ENCODE results near the gene NDUFS7.

NDUFS7 gene

DNA sequence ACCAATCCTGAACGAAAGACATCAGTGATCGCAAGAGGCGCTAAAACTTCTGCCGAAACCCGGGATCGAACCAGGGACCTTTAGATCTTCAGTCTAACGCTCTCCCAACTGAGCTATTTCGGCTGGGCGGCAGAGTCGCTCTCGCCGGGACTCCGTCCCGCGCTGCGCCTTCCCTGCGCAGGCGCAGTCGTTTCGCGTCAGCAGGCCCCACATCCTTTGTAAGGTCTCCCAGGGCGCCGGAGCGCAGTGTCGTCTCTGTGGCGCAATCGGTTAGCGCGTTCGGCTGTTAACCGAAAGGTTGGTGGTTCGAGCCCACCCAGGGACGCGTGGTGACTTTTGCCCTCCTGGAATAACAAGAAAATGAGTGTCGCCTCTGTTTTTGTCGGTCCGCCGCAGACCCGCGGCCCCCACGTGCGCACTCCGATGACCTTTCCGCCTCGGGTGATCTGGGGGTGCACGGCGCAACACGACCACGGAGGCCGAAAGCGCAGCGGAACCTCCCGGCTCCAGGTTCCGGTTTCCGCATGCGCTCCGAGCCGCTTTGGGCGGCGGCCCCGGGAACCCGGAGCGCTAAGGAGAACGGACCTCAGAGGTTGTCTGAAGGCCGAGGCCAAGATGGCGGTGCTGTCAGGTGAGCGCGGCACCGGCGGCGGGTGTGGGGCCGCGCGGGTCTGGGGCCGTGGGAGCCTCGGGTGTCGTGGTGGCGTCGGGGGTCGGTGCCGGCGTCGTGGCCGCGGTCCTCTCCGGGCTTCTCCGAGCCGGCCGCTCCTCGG, at the start of gene NDUFS7:
TSS of gene NDUFS7 (plus strand) at position 596 of the 773 bp plus-strand sequence. CDS start at position 616, 20 bp downstream.
- FAIRE-seq, result no peak

DNA sequence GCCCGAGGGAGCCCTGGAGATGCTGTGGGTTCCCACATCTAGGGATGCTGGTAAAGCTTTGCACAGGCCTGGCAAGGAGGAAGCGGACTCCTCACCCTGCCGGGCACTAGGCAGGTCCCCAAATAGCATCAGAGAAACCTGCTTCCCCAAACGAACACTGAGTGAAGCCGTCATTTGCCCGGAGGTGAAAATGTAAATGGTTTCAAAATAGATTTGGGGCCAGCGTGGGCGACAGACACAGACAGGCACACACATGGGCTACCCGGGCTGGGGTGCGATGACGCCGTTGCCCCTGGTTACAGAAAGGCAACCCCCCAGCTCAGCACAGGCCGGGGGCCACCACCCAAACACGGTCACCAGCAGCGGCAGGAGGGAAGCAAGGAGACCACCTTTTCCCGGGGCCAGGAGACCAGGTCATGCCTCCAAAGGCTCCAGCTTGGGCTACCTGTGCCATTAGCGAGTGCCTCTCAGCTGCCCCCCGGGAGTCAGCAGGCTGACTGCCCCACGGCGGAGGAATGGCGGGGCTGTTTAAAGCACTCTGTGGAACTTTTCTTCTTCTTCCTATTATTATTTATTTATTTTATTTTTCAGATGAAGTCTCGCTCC, 47.5 kb upstream of the NDUFS7 start:
- no peak for FAIRE-seq

DNA sequence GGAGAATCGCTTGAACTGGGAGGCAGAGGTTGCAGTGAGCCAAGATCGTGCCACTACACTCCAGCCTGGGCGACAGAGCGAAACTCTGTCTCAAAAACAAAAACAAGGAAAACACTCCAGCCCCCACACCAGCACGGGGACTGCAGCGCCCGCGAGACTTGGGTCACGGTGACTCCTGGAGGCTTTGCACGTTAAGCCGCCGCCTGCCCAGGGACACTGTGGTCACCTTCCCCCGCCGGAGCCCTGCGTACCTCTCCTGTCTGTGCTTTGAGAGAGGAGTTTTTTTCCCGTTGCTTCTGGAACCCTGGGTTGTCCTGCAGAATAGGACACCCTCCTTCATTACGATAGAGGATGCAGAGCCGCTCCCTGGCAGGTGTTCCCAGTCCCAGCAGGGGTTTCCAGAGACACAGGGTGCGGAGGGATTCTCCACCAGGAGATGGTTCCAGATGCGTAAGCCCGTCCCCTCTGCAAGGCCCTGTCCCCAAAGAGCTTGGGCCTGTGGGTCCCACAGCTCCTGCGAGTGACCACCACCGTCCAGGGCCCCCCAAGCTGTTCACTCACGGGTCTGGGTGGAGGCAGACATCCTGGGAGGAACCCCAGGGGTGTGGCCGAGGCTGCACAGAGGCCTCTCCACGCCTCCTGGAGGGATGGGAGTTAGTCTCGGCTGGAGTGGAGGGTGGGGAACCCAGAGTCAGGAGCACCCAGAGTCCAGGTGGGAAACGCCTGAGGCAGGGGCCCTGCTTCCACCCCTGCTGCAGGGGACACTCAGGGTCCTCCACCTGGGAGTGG, 42.8 kb upstream of the NDUFS7 start:
- FAIRE-seq, result no peak

DNA sequence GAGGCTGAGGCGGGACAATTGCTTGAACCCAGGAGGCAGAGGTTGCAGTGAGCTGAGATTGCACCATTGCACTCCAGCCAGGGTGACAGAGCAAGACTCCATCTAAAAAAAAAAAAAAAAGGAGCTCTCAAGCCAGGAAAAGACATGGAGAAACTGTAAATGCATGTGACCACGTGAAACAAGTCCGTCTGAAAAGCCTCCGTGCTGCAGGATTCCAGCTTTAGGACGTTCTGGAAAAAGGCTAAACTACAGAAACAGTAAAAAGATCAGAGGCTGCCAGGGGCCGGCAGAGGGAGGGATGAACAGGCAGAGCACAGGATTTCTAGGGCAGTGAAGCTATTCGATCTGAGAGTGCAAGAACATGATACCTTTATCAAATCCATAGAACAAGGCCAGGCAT, 40.7 kb upstream of the NDUFS7 start:
- no peak for FAIRE-seq

DNA sequence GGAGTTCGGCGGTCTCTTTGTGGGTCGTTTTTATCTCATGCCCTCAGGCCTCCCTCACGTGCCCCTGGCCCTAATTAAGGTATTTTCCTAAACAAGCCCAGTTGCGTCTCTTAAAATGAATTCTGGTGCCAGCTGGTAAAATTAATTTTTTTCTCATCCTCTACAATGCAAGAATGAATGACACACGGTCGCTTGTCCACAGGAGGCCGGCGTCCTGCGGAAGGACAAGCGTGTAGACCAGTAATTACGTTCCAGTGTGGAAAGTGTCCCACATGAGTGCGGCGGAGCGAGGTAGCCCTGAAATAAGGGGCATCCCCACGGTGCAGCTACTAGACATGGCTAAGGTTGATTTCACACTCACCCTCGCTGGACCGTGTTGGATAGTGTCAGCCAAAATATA, 34.5 kb upstream of the NDUFS7 start:
- no peak for FAIRE-seq

DNA sequence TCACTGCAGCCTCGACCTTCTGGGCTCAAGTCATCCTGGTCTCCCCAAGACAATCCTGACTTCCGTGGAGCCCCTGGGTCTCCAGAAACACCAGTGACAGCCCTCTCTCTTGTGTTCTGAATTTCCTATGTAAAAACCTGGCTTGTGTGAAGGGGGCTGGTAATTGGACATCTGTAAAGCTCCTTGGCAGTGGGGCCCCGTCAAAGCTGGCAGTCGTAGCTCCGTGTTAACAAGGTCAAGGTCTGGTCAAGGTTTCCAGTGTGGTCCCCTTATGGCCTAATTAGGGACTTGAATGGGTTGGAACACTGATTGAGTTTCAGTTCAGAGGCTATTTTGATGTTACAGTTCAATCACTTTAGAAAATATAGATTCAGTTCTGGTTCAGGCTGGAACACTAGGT, 32.8 kb upstream of the NDUFS7 start:
- no peak for FAIRE-seq

DNA sequence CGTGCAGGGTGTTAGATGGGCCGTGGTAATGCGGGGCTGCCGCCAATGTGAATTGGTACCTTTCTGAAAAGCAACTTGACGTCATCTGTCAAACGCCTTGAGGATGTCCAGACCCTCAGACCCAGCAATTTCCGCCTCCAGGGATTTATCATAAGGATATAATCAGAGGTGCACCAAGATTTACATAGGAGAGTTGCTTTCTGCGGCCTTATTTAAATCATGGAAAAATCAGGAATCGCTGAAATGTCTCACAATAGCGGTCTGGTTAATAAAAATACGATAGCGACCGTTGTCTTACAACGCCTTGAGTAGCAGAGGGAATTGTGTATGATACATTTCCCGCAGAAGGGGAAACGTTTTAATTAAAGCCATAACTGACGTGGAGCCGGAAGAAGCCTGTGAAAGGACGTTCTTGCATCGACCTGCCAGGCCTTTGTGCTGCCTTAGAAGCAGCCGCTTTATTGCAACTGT, 32.3 kb upstream of the NDUFS7 start:
- FAIRE-seq, result no peak

DNA sequence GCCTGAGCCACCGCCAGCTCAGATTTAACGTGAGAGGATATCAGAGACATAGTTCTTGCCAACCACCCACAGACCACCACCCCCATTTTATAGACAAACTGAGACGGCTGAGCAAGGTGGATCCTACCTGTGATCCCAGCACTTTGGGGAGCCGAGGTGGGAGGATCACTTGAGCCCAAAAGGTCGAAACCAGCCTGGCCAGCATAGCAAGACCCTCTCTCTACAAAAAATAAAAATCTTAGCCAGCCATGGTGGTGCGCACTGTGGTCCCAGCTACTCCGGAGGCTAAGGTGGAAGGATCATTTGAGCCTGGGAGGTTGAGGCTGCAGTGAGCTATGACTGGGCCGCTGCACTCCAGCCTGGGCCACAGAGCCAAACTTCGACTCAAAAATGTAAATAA, 30.6 kb upstream of the NDUFS7 start:
- FAIRE-seq, result no peak

DNA sequence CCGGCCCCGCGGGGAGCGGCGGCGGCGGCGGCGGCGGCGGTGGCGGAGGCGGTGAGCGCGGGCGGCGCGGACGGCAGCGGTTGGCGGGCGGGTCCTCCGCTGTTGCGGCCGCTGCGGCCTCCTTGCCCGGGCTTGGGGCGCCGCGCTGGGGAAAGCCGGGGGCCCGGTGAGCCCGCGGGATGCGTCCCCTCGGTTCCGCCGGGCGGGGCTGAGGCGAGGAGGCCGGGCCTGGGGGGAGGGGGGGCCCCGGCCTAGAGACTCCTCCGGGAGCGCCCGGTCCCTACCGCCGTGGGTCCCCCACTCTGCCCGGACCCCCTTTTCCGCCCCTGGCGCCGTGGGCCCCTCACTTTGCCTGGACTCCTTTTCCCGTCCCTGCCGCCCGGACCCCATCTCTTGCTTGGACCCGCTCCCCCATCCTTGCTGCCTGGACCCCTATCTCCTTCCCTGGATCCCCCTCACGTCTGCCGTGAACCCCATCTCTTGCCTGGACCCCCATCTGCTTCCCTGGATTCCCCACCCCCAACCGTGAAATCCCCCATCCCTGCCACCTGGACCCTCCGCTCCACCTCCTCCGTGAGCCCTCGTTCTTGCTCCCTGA, 28.6 kb upstream of the NDUFS7 start:
- no peak for FAIRE-seq

DNA sequence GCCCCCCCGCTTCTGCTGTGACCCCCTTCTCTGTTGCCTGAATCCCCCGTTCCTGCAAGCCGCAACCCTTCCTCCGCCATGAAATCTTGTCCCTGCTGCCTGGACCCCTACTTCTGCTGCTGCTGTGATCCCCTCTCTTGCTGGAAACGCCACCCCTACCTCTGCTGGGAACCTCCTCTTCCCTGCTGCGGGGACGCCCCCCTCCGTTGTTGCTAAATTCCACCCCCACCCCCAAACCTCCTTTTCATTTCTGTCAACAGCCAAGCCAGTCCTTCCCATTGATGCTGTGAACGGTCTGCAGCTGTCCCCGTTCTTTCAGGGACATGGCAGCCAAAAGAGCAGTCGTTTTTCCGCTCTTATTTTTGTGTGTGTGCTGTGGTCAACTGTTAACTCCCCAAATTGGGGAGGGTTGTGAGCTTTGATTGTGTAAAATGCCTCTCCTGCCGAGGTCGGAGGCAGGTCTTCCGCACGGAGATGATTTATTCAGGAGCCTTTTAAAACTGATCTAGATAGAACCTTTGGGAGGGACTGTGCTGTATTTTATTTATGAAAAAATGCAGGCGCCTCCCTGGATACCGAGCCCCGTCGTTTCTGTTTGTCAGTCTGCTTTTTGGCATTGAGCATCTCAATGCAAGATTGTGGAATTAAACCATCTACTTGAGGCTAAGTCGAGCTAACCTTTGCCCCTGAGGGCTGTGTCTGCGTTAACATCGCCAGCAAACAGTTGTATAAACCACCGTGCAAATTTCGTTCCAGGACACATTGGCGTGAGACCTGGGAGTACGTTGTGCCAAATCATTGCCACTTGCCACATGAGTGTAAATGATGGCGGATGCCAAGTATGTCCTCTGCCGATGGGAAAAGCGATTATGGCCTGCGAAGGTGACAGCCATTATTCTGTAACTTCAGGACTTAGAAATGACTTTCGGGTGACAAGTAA, 27.9 kb upstream of the NDUFS7 start:
- FAIRE-seq, result no peak

DNA sequence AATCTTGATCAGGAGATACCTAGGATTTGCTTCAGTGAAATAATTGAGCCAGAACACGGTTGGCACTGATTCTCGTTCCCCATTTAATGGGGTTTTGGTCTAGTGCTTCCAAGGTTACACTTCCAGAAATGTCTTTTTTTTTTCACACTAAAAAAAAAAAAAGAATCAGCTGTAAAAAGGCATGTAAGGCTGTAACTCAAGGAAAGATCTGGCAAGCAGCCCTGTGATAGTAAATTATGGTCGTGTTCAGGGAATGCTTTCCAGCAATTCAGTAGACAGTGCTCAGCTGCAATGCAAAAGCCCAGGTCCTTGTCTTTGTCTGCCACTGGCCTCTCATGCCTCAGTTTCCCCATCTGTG, 27.2 kb upstream of the NDUFS7 start:
- FAIRE-seq, result no peak

DNA sequence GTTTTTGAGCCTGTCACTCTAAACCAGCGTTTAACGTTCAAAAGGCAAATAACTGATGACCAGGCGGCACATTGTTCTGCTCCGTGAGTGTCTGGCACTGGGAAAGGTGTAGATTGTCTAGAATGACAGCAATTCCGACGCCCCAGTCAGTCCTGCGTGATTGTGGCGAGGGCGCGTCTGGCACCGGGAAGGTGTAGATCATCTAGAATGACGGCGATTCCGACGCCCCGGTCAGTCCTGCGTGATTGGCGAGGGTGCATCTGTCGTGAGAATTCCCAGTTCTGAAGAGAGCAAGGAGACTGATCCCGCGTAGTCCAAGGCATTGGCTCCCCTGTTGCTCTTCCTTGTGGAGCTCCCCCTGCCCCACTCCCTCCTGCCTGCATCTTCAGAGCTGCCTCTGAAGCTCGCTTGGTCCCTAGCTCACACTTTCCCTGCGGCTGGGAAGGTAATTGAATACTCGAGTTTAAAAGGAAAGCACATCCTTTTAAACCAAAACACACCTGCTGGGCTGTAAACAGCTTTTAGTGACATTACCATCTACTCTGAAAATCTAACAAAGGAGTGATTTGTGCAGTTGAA, 26.1 kb upstream of the NDUFS7 start:
- no peak for FAIRE-seq

DNA sequence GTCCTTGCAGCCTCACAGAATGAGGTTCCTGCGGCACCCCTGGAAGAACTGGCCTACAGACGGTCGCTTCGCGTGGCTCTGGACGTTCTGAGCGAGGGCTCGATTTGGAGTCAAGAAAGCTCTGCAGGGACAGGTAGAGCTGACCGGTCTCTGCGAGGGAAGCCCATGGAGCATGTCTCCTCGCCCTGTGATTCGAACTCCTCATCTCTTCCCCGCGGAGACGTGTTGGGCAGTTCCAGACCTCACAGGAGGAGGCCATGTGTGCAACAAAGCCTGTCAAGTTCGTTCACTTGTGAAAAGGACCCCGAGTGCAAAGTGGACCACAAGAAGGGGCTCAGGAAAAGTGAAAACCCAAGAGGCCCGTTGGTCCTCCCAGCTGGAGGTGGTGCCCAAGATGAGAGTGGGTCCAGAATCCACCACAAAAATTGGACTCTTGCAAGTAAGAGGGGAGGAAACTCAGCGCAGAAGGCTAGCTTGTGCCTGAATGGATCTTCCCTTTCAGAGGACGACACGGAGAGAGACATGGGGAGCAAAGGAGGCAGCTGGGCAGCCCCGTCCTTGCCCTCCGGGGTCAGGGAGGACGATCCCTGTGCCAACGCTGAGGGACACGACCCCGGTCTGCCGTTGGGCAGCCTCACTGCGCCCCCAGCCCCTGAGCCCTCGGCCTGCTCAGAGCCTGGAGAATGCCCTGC, 23.4 kb upstream of the NDUFS7 start:
- FAIRE-seq, result no peak

DNA sequence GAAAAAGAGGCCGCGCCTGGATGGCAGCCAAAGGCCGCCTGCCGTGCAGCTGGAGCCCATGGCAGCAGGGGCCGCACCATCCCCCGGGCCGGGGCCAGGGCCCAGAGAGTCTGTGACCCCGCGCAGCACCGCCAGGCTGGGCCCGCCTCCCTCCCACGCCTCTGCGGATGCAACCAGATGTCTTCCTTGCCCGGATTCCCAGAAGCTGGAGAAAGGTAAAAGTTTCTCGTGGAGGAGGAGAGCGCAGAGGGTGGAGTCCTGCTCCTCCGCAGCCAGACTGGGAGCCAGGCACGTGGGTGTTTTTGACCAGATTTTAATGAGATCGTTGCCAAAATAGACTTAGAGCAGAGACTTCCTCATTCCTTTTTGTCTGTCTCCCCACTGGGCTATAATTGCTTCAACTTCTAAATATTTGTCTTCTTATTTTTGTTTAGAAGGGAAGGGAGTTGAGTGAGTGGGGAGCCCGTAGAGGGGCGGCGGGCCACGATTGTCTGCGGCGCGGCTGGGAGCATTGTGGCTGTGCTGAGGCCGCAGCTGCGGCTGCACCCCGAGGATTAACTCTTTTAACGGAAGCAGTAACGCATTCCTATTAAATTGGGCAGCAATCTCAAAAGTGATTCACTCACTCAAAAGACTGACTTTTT, 22.8 kb upstream of the NDUFS7 start:
- no peak for FAIRE-seq

DNA sequence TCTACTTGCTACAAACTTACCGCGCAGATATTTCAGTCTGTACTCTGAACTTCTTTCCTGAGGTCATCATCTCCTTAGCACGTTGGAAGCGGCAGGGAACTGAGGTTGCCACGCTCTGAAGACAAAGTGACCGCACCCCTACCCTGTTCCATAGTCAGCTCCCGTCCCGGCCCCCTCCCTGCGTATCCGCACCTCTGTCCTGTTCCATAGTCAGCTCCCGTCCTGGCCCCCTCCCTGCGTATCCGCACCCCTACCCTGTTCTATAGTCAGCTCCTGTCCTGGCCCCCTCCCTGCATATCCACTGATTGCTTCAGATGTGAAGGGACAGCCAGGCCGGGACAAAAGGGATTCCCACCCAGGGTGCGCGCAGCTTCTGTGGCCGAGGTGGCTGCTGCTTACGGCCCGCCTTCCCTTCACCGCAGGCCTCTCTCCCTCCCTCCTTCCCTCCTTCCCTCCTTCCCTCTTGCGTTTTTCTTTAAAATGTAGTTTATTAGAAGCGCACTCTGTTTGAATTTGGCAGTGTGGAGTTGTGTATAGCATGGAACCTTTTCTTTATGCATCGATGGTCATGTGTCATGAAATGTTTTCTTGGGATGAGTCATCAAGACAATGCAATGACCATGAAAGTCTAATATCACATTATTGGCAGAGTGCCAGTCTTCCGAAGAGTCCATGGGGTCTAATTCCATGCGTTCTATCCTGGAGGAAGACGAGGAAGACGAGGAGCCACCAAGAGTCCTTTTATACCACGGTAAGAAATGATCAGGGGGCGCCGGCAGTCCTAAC, 21.9 kb upstream of the NDUFS7 start:
- no peak for FAIRE-seq

DNA sequence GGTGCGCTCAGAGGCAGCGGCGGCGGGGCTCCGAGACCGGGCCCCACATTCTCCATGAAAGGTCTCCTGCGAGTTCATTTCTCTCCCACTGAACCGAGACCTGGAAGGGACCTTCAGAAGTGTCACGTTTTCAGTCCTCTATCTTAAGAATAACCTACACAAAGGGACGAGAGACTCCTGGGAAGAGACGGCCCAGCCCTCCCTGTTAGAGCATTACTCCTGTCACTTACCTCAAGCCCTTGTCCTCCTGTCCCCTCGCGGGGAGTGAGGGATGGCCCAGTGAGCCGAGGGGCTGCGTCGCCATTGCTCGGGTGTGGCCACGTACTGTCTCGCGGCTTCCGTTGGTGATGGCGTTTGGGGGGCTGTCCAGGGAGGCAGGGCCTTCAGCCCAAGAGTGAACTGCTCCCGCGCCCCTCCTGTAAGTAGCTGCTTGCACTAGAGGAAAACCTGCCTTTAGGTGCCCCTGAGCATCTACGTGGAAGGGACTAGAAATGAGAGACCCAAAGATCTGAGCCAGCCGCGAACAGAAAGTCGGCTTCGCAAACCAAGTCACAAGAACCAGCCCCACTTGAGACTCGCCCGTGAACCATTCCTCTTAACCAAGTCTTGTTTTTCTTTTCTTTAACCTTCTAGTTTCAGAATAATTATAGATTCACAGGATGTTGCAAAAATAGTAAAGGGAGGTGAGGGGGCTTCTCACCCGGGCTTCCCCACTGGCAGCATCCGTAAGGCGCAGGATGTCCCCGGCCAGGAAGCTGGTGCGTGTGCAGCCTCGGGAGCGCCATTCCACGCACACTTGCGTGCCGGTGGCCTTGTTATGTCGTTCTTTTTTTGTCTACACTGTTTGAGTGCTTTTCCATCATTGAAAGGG, 21.1 kb upstream of the NDUFS7 start:
- no peak for FAIRE-seq

DNA sequence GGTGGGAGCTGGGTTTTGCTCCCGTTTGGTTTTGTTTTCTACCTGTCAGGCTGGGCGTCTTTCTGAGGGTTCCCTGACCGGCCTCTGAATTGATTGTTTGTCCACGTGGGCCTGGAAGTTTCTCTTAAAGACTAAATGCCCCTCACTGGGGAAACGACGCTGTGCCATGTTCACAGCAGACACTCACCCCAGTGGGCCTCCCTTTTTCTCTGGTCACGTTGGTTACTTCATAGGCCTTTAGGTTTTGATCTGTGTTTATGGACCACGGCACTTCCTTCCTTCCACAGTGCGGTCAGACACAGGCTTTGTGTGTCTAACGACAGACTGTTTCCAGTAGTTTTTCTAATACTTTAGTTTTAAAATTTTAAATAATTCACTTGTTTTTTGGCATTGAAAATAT, 20.1 kb upstream of the NDUFS7 start:
- no peak for FAIRE-seq

DNA sequence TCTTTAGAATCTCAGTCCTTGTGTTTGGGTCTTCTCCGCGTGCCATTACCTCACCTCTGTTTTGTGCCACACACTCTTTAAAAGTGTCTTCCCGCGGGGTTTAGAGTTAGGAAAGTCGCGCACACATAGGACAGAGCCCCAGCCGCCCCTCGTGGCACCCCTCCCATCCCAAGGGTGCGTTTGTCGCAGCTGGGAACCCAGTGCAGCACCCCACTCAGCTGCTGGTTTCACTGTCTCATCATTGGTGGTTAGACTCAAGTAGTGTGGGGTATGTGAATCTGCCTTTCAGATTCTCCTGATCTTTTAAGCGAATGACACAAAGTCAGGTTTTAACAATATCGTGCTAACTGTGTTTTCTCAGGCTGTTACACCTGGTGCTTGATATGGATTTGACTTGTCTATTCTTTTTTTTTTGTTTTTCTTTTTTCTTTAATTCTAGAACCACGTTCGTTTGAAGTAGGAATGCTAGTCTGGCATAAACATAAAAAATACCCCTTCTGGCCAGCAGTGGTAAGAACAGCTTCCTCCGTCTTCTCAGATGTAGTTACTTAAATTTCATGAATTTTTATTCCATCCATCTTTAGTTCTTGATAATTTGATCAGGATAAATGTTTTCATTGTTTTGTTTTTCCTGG, 19.5 kb upstream of the NDUFS7 start:
- FAIRE-seq, result no peak

Measured in colon (tissue), 2 donors.